Activated CD8-positive, alpha-beta memory T cell treated with anti-CD3 and anti-CD28 coated beads, Interleukin-2, amount 50 U/mL, for 1 hour (primary cell): ENCODE results near the gene CCDC80.

Source experiments
- DNase-seq: peaks from one replicate; pipeline ENCODE4 v3.0.0-alpha.2; 2020; ENCODE audit errors: extremely low read depth

The CCDC80 gene

DNA sequence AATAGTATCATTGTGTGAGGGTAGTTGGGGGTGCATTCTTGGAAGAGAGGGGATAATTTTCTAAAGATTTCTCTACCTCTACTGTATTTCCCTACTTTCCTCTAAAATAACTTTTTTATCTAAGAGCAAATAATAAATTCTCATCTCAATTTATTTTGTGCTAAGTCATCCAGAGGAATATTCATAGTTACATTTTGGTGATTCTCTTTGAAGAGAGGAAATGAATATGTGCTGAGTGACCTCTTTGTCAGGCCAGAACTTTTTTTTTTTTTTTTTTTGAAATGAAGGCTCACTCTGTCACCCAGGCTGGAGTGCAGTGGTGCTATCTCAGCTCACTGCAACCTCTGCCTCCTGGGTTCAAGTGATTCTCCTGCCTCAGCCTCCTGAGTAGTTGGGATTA, 15.1 kb upstream of the CCDC80 start:
- DNase-seq, result no peak

DNA sequence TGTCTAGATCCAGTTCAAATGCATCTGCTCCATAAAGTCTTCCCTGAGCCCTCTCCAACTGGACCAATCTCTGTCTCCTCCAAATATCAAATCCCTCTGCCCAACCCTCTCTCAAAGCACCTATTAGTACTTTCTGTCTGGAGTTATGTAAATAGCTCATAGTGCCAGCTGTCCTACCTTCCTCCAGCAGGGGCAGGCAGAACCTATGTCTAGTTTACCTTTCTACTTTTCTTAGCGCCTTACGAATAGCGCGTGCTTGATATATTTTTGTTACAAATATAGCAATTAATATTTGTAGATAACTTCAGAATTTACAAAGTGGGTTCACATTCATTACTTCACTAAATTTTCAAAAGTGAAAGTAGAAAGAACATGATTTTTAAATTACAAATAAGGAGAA, 14.0 kb upstream of the CCDC80 start:
- no peak for DNase-seq

DNA sequence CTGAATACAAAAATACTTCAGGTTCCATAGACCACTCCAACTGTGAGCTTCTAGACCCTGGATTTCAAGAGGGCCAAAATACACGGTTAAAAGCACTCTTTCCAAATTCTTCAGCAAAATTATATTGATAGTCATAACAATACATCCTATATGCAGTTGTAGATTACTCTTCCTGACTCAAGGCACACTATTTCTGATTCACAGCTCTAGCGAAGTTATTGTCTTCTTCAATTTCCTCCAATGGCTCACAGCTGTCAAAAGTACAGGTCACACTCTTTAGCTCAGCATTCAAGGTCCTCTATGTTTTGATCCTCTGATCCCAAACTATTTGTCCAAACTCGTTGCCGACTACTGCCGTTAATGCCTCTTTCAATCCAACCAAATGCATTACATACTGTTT, 13.5 kb upstream of the CCDC80 start:
- no peak for DNase-seq

DNA sequence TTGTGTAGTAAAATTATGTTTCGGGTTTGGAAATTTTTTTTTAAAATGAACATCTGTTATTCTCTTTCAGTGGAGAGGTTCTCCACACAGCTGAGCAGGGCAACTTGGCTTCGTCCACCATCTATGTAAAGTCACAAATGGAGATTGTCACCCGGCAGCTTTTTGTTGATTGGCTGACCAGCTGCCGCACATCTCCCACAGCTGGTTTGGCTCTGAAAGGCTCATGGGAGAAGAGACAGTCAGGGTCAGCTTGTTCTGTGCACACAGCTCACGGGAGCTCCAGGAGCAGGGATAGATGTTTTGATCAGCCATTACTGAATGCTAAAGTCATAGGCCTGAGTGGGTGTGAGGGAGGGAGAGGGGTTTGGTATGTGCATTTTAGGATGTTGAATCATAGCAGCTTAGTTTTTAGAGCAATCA, 12.9 kb upstream of the CCDC80 start:
- DNase-seq, result no peak

DNA sequence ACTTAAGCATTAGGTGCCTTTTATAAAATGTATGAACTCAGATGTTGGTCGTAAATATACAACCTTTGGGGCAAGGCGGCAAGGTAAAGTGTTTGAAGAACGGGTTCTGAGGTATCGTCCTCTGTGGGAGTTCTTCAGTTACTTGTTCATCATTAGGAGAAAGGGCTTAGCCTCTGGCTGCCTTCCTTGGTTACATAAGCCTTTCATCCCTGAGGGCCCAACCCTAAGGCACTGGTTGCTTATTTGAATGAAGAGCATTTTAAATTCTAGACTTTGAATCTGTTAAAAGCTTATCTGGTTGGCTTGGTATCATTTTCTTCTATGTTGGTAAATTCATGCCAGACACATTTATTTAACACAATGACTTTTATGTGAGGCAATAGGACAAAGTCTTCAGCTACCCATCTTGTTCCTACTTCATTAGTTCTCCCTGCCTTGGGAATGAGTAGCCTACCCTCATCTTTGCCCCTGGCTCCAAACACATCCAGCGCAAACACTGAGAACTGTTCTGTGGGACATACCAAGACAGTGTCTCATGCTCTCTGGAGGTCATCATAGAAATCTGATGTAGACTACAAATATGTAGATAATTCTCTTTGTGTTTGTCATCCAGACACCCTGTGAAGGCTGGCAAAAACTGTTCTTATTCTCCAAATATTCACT, 12.4 kb upstream of the CCDC80 start:
- no peak for DNase-seq

DNA sequence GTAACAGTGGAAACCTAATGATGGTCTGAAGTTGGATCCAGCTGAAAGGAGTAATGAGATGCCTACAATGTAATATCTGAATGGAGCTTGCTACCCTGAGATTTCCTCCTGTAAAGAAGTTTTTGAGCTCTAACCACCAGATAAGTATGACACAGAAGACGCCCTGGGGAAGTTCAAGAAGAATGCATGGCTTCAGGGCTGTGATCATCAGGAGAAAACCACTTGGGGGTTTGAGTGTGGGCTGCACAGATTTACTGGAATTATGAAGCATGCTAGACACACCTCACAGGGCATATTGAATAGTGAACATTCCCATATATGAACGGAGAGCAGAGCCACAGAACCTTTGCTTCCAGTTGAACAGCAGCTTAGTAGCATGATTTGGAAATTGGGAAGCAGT, 10.6 kb upstream of the CCDC80 start:
- no peak for DNase-seq

DNA sequence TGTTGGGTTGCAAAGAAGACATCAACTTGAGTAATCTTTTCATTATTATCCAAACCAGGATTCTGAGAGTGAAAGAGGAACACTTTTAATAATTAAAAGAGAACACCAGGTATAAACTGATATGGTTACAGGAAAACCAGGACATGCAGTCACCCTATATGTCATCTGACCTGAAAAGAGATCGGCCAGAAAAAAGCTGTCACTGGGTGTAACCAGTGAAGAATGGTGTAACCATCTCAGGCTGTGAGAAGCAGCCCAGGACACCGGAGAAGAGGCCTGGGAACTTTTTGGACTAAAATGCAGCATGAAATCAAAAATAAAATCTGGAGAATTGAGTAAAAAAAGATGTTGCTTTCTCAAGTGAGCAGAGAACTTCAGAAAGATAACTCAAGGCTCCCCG, 10.1 kb upstream of the CCDC80 start:
- no peak for DNase-seq

DNA sequence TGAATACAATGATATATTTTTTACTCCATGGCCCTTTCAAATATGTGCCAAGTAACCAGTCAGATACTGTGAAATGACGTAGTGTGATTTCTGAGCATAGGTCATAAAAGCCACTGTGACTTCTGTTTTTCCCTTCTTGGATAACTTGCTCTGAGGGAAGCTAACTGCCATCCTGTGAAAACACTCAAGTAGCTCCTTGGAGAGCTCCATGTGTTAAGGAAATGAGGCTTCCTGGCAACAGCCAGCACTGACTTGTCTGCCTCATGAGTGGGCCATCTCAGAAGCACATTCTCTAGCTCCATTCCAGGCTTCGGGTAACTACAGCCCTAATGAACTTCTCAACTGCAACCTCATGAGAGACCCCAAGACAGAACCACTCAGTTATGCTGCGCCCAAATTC, 9.5 kb upstream of the CCDC80 start:
- DNase-seq, result no peak

DNA sequence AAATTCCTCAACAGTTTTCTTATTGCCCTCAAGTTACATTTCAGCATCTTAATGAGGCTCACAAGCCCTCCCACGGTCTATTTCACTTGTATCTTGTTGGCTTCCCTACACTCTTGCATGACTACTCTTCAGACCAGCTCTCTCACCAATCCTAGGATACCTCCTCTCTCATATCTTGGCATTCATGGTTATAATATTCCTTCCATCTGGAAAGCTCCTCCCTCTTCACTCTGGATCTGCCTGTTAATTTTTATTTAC, 8.5 kb upstream of the CCDC80 start:
- no peak for DNase-seq

DNA sequence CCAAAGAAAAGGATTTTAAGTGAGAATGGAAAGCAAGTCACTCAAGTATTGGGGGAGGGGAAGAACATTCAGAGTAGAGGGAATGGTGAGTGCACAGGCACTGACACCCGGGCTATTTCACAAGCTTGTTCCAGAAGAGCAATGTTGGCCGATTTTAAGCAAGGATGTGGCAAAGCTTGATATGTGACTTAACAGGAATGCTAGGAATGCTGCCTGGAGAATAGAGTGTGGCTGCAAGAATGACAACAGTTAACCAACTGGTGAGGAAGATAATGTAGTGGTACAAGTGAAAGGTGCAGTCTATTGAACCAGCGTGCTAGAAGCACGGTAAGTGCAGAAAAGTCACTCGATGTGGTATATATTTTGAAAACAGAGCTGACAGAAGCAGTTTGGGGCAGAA, 6.2 kb upstream of the CCDC80 start:
- DNase-seq, result no peak

DNA sequence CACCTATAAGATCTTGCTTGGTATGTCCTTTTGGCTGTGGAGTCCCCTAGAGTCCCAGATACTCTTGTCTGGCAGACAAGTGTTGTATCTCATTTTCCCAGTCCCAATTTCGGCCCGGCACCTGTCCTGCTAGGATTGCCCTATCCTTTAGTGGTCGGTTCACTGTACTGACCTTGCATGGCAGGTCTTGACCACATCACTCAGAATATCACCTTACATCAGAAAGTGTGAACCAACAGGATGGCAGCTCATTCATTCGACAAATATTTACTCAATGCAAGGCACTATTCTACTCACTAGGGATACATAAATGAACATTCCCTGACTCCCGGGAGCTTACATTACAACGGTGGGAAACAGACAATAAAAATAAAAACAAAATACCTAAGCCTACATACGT, 5.7 kb upstream of the CCDC80 start:
- no peak for DNase-seq

DNA sequence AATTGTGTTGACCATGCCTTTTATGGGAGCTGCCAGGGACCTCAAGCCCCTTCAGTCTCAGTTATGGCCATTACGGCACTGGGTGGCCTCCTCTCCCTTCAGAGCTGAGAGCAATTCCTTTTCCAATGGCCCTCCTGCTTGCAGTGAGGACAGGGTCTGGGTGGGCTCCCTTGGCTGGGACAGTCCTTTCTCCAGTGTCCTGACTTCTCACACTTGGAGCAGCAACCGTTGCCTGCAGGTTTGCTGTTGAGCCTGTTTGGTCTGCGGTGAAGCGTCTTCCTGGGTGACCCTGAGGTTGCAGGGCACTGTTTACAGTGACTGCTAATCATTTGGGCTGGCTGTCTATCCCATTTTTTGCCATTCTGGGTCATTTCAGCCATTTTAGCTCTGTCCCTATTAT, 3.5 kb upstream of the CCDC80 start:
- no peak for DNase-seq

DNA sequence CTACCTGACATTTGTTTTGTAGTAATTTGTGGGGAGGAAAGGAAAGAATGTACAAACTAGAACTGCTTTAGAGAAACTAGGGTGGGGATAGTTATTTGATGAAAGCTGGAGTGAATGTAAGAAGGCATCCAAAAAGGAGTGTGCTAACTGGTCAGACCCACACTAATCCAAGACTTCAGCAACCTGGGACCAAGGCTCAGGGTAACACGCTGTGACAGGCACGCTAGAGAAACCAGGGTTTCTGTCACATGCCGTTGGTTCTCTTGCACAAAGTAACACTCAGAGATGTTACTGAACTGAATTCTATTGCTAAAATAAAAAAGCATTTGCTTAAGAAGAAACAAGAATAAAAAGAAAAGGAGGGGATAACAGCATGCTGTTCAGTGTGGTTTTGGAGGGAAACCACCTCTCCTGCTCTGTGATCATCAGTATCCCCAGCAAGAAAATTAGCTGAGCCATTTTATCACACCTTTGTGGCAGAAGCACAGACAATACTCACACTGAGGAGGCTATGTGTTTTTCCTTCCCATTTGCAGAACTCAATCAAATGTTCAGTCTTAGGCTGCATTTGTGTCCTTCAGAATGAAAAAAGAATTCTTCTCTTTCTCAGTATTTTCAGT, 2.8 kb upstream of the CCDC80 start:
- no peak for DNase-seq

DNA sequence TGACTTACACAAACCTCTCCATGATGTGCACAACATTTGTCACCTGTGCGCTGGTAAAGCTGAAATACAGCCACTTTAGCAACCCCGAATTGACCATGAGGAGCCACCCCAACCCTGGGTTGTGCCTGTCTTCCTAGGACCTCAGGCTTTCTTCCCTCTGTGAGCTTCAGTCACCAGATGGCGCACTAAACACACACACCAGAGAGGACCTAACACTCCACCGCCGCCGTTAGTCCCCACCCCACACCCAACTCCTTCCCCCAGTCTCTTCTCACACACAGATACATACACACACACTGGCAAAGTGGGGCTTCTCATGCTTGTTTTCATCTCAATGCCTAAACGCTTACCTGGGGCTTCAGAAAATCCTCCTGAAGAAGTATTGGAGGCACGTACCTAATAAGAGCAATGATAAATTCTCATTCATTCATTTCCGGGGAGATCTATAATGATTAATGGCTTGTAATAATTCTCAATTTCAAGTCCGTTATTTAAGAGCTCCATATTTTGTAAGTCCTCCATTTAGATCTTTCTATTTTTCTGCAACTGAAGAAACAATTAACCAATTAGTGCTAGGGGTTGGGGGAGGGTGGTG, 2.1 kb upstream of the CCDC80 start:
- peak; percentile 46 for DNase-seq

DNA sequence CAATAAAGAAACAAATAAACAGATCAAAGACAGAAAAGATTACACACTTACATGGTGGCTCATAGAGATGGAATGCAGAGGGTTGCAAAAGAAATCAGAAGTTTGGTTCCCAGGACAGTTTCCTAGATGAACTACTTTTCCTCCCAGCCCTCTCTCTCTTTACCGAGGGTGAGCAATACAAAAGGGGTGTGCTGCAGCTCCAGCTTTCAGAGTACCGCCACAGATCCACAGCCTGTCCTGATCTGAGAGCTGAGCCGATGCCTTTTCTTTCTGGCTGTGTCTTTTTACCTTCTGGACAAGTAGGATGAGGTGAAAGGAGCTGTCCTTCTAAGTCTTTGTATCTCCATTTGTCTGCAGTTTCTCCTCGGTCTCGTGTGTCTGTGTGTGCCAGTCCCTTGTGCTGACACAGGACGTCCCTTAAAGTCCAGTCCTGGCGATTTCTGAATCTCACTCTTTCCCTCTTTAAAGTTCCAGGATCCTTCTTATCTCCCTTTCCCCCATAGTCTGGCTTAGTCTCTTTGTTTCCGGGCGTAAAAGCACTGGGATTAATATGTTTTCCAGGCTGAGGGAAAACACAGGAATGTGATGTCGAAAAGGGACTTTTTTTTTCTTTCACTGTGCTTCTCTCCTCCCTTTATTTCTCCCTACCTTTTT, 540 bp downstream of the CCDC80 start:
- DNase-seq, result no peak

DNA sequence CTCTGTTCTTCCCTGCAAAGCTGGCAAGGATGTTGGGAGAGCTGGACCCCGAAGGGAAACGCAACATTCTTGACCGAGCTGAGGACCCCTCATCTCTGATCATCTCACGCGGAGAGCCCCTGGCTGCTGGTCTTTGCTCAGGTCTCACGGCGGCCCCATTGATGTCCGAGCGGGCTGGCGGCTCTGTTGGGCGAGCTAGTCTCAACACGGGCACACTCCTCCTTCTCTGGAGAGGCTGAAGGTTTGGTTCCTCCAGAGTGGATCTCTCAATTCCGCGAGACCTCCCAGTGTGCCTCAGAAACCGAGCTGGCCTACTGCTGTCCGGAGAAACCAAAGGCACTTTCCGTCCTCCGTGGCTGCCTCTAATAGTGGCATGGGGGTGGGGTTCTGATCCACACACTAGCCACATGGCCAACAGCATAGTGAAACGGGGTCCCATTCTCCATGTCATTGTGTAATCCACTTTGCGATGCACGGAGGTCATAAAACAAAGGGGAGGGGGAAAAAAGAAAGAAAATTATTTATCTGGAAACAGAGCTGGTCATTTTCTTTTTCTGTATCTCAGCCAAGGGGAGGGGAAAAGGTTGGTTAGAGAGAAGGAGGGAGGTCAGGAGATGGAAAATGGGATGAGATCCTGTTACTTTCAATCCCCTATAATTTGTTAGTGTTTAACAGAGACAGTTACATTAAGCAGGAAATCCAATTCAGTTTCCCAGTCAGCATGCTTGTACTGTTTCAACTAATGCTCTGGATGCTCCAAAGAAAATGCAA, 1.3 kb downstream of the CCDC80 start:
- DNase-seq, result no peak

DNA sequence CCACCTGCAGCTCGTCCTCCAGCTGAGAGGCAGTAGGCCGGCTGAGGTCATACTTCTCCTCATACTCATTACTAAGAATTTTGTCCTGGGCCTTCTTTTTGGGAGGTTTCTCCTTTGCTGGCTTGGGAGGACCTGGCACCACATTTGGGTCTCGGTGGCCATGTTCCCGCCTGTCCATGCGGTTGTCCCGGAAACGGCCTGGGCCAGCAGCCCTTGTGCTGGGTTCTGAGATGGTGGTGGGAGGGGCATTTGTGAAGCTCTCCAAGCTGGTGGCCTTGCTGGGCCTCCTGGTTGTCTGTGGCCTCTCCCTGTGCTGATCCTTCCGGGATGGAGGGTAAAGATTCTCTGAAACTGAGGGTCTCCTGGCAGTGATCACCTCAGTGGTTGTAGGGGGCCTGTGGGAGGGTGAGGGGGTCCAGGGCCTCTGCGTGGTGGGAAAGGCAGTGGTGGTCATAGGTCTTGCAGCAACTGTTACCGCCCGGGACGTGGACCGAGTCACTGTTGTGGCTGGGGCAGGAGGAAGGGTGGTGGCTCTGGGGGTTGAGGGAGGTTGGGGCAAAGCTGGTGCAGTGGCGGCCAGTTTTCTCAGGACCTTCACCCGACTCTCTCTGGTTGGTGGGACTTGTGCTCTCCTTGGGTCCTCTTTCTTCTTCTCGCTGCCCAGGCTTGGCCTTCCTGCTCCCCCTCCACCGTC, 2.5 kb downstream of the CCDC80 start:
- DNase-seq, result no peak

DNA sequence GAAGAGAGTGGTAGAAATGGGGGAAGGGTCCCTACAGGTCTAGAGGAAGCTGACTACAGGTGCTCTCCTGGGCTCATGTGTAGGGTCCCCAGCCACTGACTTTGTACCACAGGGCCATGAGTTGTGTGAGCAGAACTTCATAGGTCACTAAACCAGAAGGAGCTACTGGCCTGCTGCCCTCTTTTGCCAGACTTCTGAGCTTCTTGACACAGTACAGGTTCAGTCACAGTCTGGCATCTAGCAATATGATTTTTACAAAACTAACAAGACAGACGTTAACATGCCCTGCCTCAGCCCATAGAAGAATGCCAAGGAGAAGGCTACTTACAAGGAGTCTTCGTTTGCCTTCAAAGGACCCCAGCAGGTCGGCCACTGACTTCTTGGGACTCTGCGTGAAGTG, 3.2 kb downstream of the CCDC80 start:
- DNase-seq, result no peak

DNA sequence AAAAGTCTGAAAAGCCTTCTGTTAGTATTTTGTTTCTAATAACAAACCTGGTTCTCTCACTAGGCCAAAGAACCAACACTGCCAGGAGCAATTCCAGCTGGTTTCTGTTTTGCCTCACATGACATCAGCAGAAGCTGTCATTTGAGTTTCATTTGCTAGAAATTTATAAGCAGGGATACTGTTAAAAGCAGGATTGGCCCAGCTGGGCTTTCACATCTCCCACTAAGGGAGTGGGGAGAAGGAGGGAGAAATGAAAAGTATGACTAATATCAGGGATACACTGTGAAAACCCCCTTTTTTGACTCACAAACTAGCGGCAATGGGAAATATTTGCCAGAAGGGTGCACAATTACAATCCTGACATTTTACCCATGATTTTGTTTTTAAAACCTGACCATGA, 5.3 kb downstream of the CCDC80 start:
- no peak for DNase-seq

DNA sequence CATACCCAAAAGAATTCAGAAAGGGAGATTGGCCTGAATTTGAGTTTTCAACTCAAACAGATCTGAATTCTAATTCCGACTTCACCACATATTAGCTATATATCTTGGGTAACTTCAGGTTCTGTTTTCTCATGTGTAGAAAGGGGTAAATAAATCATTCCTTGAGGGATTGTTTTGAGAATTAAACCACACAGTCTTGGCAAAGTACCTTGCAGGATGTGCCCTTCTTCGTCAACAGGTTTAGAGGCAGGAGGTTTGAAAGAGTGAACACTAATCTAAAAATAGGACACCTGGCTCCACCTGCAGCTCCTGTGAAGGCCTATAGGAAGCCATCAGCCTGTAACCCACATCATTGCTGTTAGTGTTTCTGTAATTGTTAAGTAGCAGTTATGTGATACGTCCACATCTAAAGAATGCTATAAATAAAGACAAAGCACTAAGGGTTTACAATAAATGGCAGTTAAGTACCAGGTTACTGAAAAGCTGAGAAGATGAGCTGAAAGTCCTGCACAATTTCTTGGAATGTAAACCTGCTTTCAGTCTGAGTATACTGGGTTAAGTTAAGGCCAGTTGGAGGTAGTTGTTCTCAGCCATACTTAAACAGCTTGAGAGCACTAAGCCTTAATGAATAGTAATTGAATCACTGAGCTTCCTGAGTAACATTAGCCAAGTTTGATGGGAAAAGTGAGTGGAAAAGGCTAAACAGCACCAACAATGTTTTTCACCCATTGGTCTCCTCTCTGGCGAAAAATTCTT, 6.0 kb downstream of the CCDC80 start:
- no peak for DNase-seq

DNA sequence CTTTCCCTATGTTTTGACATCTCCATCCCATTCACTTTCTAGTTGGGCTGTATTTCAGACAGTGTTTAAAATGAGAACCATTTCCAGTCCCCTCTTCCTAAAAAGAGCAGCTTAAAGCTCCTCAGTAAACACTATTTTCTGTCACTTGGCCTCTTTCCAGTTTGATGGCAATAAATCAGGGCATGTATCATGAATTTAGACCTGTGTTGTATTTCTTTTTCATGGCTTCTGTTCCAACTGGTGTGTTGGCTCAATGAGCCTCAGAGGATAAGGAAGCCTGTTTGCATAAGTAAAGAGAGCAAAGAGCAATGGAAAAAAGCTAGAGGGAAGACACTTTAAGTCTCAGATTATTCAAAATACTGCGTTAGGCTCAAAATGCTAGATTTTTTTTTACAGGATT, 7.2 kb downstream of the CCDC80 start:
- DNase-seq, result no peak
